ENCODE data around the gene ZNF548. TPM values are rescaled to one million over a fixed set of nuclear protein-coding genes. Genes with fewer than 3 reads are reported as not detected.
A peak's percentile ranks its signal among the peaks of the same experiment; 100 is the strongest.

ZNF548 gene
- total and polyA plus RNA-seq, 2 experiments from 2014 or later: 1.9 to 9.8 TPM

DNA sequence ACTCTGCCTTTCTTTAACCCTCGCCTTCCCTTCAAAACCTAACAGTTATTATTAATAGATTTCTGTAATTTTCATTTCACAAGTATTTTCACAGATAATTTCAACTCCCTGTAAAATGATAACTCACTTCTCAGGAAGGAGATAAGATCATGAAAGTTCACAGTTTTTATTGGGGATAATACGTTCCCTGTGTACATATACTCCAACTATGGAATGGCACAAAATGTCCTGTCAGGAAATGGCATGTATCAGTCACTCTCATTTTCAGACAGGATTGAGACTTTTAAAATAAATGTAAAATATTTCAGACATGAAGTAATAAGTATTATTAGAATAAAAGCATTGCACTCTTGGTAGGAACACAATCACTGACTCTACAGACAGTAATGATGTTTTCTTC lies 27.2 kb upstream of the ZNF548 start:
- peaks cover 3% of the 10 kb centered on the region for H3K27me3 Mint-ChIP-seq (ENCODE audit: insufficient read depth, low read depth, poor library complexity)
- H3K36me3 Mint-ChIP-seq (ENCODE audit: low read depth): peaks cover 8% of the 10 kb centered on the region; the same call in 2 of the 3 replicates
- H3K27me3 ChIP-seq (ENCODE audit: insufficient read depth): no peaks in the 10 kb centered on the region
- DNase-seq (ENCODE audit: low spot score) (no peak), ATAC-seq (no peak)
- peak overlapping the region; percentile 98 for H3K4me3 Mint-ChIP-seq
- H3K9me2 ChIP-seq (ENCODE audit: insufficient read depth): no peaks in the 10 kb centered on the region
- H2AFZ ChIP-seq: peak overlapping the region; percentile 19; the same call in 1 of the 2 replicates
- no peaks in the 10 kb centered on the region for H4K20me1 ChIP-seq (replicated peaks; ENCODE audit: insufficient read depth)
- no peaks in the 10 kb centered on the region for H3K4me1 ChIP-seq (ENCODE audit: insufficient read depth)
- H3F3A ChIP-seq (replicated peaks; ENCODE audit: low read depth): no peaks in the 10 kb centered on the region
- no peaks in the 10 kb centered on the region for H3K9me3 Mint-ChIP-seq
- TF ChIP-seq POLR2AphosphoS5 (IDR thresholded peaks at IDR 0.05; ENCODE audit: low read depth) (no peak), EZH2 (IDR thresholded peaks at IDR 0.05; ENCODE audit: low read depth, unreplicated experiment) (no peak), ZNF331 (CRISPR knock-in tag; IDR thresholded peaks at IDR 0.05; ENCODE audit: low read depth) (no peak), CREB1 (CRISPR knock-in tag; IDR thresholded peaks at IDR 0.05; ENCODE audit: low read depth) (no peak), STAT1 (IDR thresholded peaks at IDR 0.05; ENCODE audit: unreplicated experiment) (no peak), EZH2phosphoT487 (IDR thresholded peaks at IDR 0.05; ENCODE audit: unreplicated experiment) (no peak), NANOG (IDR thresholded peaks at IDR 0.05; ENCODE audit: borderline replicate concordance) (no peak), JUNB (IDR thresholded peaks at IDR 0.05; ENCODE audit: unreplicated experiment) (no peak), ZNF114 (CRISPR knock-in tag; IDR thresholded peaks at IDR 0.05) (no peak)
- TF ChIP-seq, protein P1, sequence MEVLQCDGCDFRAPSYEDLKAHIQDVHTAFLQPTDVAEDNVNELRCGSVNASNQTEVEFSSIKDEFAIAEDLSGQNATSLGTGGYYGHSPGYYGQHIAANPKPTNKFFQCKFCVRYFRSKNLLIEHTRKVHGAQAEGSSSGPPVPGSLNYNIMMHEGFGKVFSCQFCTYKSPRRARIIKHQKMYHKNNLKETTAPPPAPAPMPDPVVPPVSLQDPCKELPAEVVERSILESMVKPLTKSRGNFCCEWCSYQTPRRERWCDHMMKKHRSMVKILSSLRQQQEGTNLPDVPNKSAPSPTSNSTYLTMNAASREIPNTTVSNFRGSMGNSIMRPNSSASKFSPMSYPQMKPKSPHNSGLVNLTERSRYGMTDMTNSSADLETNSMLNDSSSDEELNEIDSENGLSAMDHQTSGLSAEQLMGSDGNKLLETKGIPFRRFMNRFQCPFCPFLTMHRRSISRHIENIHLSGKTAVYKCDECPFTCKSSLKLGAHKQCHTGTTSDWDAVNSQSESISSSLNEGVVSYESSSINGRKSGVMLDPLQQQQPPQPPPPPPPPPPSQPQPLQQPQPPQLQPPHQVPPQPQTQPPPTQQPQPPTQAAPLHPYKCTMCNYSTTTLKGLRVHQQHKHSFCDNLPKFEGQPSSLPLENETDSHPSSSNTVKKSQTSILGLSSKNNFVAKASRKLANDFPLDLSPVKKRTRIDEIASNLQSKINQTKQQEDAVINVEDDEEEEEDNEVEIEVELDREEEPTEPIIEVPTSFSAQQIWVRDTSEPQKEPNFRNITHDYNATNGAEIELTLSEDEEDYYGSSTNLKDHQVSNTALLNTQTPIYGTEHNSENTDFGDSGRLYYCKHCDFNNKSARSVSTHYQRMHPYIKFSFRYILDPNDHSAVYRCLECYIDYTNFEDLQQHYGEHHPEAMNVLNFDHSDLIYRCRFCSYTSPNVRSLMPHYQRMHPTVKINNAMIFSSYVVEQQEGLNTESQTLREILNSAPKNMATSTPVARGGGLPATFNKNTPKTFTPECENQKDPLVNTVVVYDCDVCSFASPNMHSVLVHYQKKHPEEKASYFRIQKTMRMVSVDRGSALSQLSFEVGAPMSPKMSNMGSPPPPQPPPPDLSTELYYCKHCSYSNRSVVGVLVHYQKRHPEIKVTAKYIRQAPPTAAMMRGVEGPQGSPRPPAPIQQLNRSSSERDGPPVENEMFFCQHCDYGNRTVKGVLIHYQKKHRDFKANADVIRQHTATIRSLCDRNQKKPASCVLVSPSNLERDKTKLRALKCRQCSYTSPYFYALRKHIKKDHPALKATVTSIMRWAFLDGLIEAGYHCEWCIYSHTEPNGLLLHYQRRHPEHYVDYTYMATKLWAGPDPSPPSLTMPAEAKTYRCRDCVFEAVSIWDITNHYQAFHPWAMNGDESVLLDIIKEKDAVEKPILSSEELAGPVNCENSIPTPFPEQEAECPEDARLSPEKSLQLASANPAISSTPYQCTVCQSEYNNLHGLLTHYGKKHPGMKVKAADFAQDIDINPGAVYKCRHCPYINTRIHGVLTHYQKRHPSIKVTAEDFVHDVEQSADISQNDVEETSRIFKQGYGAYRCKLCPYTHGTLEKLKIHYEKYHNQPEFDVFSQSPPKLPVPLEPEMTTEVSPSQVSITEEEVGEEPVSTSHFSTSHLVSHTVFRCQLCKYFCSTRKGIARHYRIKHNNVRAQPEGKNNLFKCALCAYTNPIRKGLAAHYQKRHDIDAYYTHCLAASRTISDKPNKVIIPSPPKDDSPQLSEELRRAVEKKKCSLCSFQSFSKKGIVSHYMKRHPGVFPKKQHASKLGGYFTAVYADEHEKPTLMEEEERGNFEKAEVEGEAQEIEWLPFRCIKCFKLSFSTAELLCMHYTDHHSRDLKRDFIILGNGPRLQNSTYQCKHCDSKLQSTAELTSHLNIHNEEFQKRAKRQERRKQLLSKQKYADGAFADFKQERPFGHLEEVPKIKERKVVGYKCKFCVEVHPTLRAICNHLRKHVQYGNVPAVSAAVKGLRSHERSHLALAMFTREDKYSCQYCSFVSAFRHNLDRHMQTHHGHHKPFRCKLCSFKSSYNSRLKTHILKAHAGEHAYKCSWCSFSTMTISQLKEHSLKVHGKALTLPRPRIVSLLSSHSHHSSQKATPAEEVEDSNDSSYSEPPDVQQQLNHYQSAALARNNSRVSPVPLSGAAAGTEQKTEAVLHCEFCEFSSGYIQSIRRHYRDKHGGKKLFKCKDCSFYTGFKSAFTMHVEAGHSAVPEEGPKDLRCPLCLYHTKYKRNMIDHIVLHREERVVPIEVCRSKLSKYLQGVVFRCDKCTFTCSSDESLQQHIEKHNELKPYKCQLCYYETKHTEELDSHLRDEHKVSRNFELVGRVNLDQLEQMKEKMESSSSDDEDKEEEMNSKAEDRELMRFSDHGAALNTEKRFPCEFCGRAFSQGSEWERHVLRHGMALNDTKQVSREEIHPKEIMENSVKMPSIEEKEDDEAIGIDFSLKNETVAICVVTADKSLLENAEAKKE (CRISPR knock-in tag; IDR thresholded peaks at IDR 0.05): no peak
- TF ChIP-seq, protein P2, sequence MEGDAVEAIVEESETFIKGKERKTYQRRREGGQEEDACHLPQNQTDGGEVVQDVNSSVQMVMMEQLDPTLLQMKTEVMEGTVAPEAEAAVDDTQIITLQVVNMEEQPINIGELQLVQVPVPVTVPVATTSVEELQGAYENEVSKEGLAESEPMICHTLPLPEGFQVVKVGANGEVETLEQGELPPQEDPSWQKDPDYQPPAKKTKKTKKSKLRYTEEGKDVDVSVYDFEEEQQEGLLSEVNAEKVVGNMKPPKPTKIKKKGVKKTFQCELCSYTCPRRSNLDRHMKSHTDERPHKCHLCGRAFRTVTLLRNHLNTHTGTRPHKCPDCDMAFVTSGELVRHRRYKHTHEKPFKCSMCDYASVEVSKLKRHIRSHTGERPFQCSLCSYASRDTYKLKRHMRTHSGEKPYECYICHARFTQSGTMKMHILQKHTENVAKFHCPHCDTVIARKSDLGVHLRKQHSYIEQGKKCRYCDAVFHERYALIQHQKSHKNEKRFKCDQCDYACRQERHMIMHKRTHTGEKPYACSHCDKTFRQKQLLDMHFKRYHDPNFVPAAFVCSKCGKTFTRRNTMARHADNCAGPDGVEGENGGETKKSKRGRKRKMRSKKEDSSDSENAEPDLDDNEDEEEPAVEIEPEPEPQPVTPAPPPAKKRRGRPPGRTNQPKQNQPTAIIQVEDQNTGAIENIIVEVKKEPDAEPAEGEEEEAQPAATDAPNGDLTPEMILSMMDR (conservative IDR thresholded peaks at IDR 0.05; ENCODE audit: low read depth in 2 of 2): no peak
- TF ChIP-seq, protein P3, sequence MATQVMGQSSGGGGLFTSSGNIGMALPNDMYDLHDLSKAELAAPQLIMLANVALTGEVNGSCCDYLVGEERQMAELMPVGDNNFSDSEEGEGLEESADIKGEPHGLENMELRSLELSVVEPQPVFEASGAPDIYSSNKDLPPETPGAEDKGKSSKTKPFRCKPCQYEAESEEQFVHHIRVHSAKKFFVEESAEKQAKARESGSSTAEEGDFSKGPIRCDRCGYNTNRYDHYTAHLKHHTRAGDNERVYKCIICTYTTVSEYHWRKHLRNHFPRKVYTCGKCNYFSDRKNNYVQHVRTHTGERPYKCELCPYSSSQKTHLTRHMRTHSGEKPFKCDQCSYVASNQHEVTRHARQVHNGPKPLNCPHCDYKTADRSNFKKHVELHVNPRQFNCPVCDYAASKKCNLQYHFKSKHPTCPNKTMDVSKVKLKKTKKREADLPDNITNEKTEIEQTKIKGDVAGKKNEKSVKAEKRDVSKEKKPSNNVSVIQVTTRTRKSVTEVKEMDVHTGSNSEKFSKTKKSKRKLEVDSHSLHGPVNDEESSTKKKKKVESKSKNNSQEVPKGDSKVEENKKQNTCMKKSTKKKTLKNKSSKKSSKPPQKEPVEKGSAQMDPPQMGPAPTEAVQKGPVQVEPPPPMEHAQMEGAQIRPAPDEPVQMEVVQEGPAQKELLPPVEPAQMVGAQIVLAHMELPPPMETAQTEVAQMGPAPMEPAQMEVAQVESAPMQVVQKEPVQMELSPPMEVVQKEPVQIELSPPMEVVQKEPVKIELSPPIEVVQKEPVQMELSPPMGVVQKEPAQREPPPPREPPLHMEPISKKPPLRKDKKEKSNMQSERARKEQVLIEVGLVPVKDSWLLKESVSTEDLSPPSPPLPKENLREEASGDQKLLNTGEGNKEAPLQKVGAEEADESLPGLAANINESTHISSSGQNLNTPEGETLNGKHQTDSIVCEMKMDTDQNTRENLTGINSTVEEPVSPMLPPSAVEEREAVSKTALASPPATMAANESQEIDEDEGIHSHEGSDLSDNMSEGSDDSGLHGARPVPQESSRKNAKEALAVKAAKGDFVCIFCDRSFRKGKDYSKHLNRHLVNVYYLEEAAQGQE (IDR thresholded peaks at IDR 0.05; ENCODE audit: unreplicated experiment): no peak
- TF ChIP-seq, protein P4, sequence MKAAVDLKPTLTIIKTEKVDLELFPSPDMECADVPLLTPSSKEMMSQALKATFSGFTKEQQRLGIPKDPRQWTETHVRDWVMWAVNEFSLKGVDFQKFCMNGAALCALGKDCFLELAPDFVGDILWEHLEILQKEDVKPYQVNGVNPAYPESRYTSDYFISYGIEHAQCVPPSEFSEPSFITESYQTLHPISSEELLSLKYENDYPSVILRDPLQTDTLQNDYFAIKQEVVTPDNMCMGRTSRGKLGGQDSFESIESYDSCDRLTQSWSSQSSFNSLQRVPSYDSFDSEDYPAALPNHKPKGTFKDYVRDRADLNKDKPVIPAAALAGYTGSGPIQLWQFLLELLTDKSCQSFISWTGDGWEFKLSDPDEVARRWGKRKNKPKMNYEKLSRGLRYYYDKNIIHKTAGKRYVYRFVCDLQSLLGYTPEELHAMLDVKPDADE (IDR thresholded peaks at IDR 0.05): no peak
- H3K79me2 ChIP-seq (replicated peaks; ENCODE audit: insufficient read depth): peaks cover 16% of the 10 kb centered on the region
- peak overlapping the region; percentile 51 for H3K4me3 ChIP-seq
- H3K4me1 Mint-ChIP-seq: peaks cover 7% of the 10 kb centered on the region
- peak overlapping the region; percentile 73 for H3K4me2 ChIP-seq
- H3K27ac Mint-ChIP-seq: peak overlapping the region; percentile 97; the same call in 1 of the 2 replicates
- no peaks in the 10 kb centered on the region for H3K36me3 ChIP-seq (ENCODE audit: insufficient read depth)
- H3K27ac ChIP-seq (ENCODE audit: low read depth): peak overlapping the region; percentile 63

Measured in GM23338 (cell line).